CD14-positive monocyte (primary cell): ENCODE results near the gene LIPK. TPM values are rescaled to one million over a fixed set of nuclear protein-coding genes. Genes with fewer than 3 reads are reported as not detected.

Source experiments
- DNase-seq, 3 donors: peaks; one replicate each; pipeline ENCODE4 v3.0.0-alpha.2; 2011 to 2022
- H2AFZ ChIP-seq: 2 replicates; pipeline ENCODE4 v1.6.0; 2012; ENCODE audit warnings: mild to moderate bottlenecking, low read depth, low read length, inconsistent platforms; ENCODE audit not compliant: insufficient read depth, poor library complexity, severe bottlenecking
- H3K27ac ChIP-seq, 2 donors: 1 replicate in 1 of 2; 2 replicates in 1 of 2; pipeline ENCODE4 v1.5.1; 2012 to 2013; ENCODE audit warnings: low read length in 2 of 2, control low read depth in 1 of 2, inconsistent platforms in 1 of 2, low read depth in 1 of 2, mild to moderate bottlenecking in 1 of 2
- H3K27me3 ChIP-seq, 2 donors: one replicate each; pipeline versions ENCODE4 v1.6.0 to v1.6.1; 2011 to 2013; ENCODE audit warnings: low read length in 2 of 2; ENCODE audit not compliant: control insufficient read depth in 2 of 2, insufficient read depth in 2 of 2
- H3K36me3 ChIP-seq, 2 donors: replicated peaks in 1 of 2; 1 replicate in 1 of 2; 2 replicates in 1 of 2; pipeline versions ENCODE4 v1.5.1 to v1.6.1; 2012 to 2013; ENCODE audit warnings: low read length in 2 of 2, control low read depth in 1 of 2, inconsistent platforms in 1 of 2, mild to moderate bottlenecking in 1 of 2; ENCODE audit not compliant: insufficient read depth in 2 of 2, control insufficient read depth in 1 of 2
- H3K4me1 ChIP-seq, 2 donors: 1 replicate in 1 of 2; 2 replicates in 1 of 2; pipeline versions ENCODE4 v1.5.1 to v1.6.1; 2012 to 2013; ENCODE audit warnings: low read length in 2 of 2, control low read depth in 1 of 2, inconsistent platforms in 1 of 2, mild to moderate bottlenecking in 1 of 2, moderate library complexity in 1 of 2; ENCODE audit not compliant: insufficient read depth in 2 of 2, control insufficient read depth in 1 of 2
- H3K4me2 ChIP-seq: replicated peaks from 2 replicates; pipeline ENCODE3; 2012; ENCODE audit warnings: low read length, moderate library complexity, mild to moderate bottlenecking; ENCODE audit not compliant: poor library complexity, severe bottlenecking; ENCODE audit errors: extremely low read depth
- H3K4me3 ChIP-seq, 3 experiments: fragments of 200-600 bp in 1 of 3; sonication (generic) in 1 of 3; replicated peaks in 1 of 3; 1 replicate in 2 of 3; 2 replicates in 1 of 3; pipeline ENCODE4 v1.5.1; 2011 to 2013; ENCODE audit warnings: low read length in 3 of 3, mild to moderate bottlenecking in 3 of 3, control low read depth in 2 of 3, low read depth in 2 of 3, inconsistent platforms in 1 of 3, moderate library complexity in 1 of 3
- H3K79me2 ChIP-seq: 2 replicates; pipeline ENCODE4 v1.6.0; 2012; ENCODE audit warnings: mild to moderate bottlenecking, control low read depth, inconsistent platforms, low read length, moderate library complexity; ENCODE audit not compliant: insufficient read depth
- H3K9ac ChIP-seq: 2 replicates; pipeline ENCODE4 v1.6.0; 2017; ENCODE audit warnings: low read length, mild to moderate bottlenecking; ENCODE audit not compliant: insufficient read depth, poor library complexity, severe bottlenecking
- H3K9me3 ChIP-seq, 2 donors: replicated peaks in 1 of 2; 1 replicate in 1 of 2; 2 replicates in 1 of 2; pipeline versions ENCODE4 v1.5.1 to v1.6.1; 2012 to 2013; ENCODE audit warnings: low read length in 2 of 2, control low read depth in 1 of 2; ENCODE audit not compliant: control insufficient read depth in 1 of 2, insufficient read depth in 1 of 2
- H4K20me1 ChIP-seq: 2 replicates; pipeline ENCODE4 v1.6.0; 2012; ENCODE audit warnings: mild to moderate bottlenecking, low read length, control low read depth, moderate library complexity; ENCODE audit not compliant: insufficient read depth
- H3K27ac Mint-ChIP-seq, 7 donors: one replicate each; pipeline ENCODE4 v1.8.0; 2020; ENCODE audit warnings: mild to moderate bottlenecking in 7 of 7, mixed read lengths in 7 of 7, moderate library complexity in 6 of 7, inconsistent platforms in 2 of 7
- H3K27me3 Mint-ChIP-seq, 3 donors: one replicate each; pipeline ENCODE4 v1.8.0; 2021 to 2022; ENCODE audit warnings: low read depth in 3 of 3, mild to moderate bottlenecking in 3 of 3, mixed read lengths in 3 of 3, moderate library complexity in 3 of 3, inconsistent platforms in 1 of 3
- H3K36me3 Mint-ChIP-seq, 2 donors: one replicate each; pipeline ENCODE4 v1.8.0; 2020; ENCODE audit warnings: mixed read lengths in 2 of 2, inconsistent platforms in 1 of 2, mild to moderate bottlenecking in 1 of 2
- H3K4me1 Mint-ChIP-seq: one replicate; pipeline ENCODE4 v1.8.0; 2020; ENCODE audit warnings: mild to moderate bottlenecking, mixed read lengths
- H3K4me3 Mint-ChIP-seq, 2 donors: one replicate each; pipeline ENCODE4 v1.8.0; 2020; ENCODE audit warnings: mild to moderate bottlenecking in 2 of 2, mixed read lengths in 2 of 2, moderate library complexity in 1 of 2
- H3K9me3 Mint-ChIP-seq, 7 donors: one replicate each; pipeline ENCODE4 v1.8.0; 2020 to 2022; ENCODE audit warnings: mixed read lengths in 7 of 7, mild to moderate bottlenecking in 6 of 7, moderate library complexity in 6 of 7, inconsistent platforms in 2 of 7
- CTCF ChIP-seq: fragments of 200-600 bp; IDR thresholded peaks from one replicate; pipeline ENCODE4 v1.8.0; 2022; ENCODE audit warnings: antibody characterized with exemption, mild to moderate bottlenecking
- WGBS: methylation state at CpG from one replicate; pipeline ENCODE4 v1.1.5; 2013; ENCODE audit warnings: missing lambda C conversion rate; ENCODE audit not compliant: insufficient coverage; 5-methylcytosine and 5-hydroxymethylcytosine counted together
- intact Hi-C, 2 donors: fragments of 100-400 bp; cut with micrococcal nuclease; formaldehyde crosslinking; loops; one replicate each; pipeline versions ENCODE4 v1.15.0 to v1.15.1; 2023
- polyA plus RNA-seq, 3 donors: library from polyadenylated mRNA; depleted of rRNA in 1 of 3; unstranded in 2 of 3; stranded (reverse) in 1 of 3; fragments of 300-500 nt in 2 of 3; fragments of >200 nt in 1 of 3; fragmentation: Illumina TruSeq in 2 of 3; gene quantifications; 1 replicate in 2 of 3; 2 replicates in 1 of 3; pipeline ENCODE4 v1.2.3, GENCODE V29; 2012 to 2021

Gene LIPK
- polyA plus RNA-seq, 3 donors: not detected

DNA sequence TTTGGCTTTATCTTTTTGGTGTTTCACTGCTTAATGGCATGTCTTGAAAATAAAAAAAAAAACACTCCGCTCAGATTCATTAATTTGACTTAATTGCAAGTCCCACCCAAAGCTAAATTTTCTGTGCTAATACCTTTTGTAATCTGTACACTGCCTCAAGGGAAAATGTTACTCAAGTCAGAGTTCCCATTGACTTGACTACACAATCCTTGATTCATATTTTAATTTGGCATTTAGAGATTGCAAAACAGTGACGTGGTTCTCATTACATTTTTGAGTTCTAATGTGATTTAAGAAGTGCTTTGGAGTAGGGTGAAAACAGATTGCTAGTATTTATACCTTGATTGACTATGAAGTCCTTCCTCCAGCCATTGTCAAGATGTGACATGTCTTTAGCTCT is 75.2 kb downstream of the LIPK start:
- no peak overlapping the region for H3K27ac ChIP-seq
- Mint-ChIP-seq H3K4me1 (peaks cover 7% of the 10 kb centered on the region), H3K4me3 (no peak overlapping the region), H3K27me3 (peaks cover 0 to 6% (median 5%) of the 10 kb centered on the region in 3 donors), H3K27ac (no peak overlapping the region), H3K36me3 (peaks cover 0 to 10% of the 10 kb centered on the region in 2 donors), H3K9me3 (peaks cover 0 to 1% (median 0%) of the 10 kb centered on the region in 7 donors)
- no peaks in the 10 kb centered on the region for H3K27me3 ChIP-seq
- no peaks in the 10 kb centered on the region for H3K79me2 ChIP-seq
- intact Hi-C loops: no loop called here
- H3K4me2 ChIP-seq: no peak overlapping the region
- no peaks in the 10 kb centered on the region for H3K9me3 ChIP-seq
- no peak for TF ChIP-seq CTCF
- H2AFZ ChIP-seq: no peak overlapping the region
- H4K20me1 ChIP-seq: no peaks in the 10 kb centered on the region
- H3K4me1 ChIP-seq: peaks cover 0 to 3% of the 10 kb centered on the region in 2 donors
- H3K36me3 ChIP-seq: peaks cover 0 to 11% of the 10 kb centered on the region in 2 donors
- no peak overlapping the region for H3K9ac ChIP-seq
- WGBS: 100% methylated on average over 1 of the region's 2 CpGs
- no peak overlapping the region for H3K4me3 ChIP-seq
- no peak for DNase-seq

GRCh38 chr10:88782222-88782621 is 76.2 kb downstream of the LIPK start:
- no peak overlapping the region for H3K4me3 Mint-ChIP-seq
- Histone ChIP-seq H3K27me3 (peaks cover 0 to 6% of the 10 kb centered on the region in 2 donors), H3K4me1 (peaks cover 0 to 3% of the 10 kb centered on the region in 2 donors), H3K4me3 (no peak overlapping the region), H3K36me3 (peaks cover 0 to 11% of the 10 kb centered on the region in 2 donors), H3K9me3 (no peaks in the 10 kb centered on the region), H3K4me2 (no peak overlapping the region), H3K9ac (no peak overlapping the region), H2AFZ (no peak overlapping the region), H3K27ac (no peak overlapping the region), H3K79me2 (no peaks in the 10 kb centered on the region), H4K20me1 (no peaks in the 10 kb centered on the region)
- TF ChIP-seq CTCF: no peak
- no peak for DNase-seq
- intact Hi-C loops: no loop called here
- peaks cover 7% of the 10 kb centered on the region for H3K4me1 Mint-ChIP-seq
- no CpG with 5 or more reads among the region's 3 CpGs for WGBS
- H3K36me3 Mint-ChIP-seq: peaks cover 0 to 8% of the 10 kb centered on the region in 2 donors
- peaks cover 0 to 3% (median 2%) of the 10 kb centered on the region in 3 donors for H3K27me3 Mint-ChIP-seq
- H3K27ac Mint-ChIP-seq: no peak overlapping the region
- H3K9me3 Mint-ChIP-seq: no peaks in the 10 kb centered on the region
